ENCODE measurements around the gene FDPS.

DNA sequence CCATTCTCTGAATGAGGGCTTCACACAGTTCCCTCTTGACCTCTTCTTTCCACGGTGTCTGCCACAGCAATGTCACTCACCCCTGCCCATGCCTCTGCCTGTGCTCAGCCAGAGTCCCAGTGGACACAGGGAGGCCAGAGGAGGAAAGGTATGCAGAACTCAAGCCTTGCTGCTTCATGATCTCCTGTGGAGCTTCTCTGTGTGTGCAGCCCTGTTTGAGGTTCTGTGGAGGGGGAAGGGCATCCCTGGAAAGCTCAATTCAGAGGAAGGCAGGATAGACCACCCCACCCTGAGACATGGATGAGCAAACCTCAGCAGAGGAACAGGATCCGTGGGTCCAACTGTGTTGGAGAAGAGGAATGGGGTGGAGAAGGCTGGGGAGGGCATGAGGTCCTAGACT is 29.4 kb upstream of the FDPS start:
- TF ChIP-seq, protein P1, sequence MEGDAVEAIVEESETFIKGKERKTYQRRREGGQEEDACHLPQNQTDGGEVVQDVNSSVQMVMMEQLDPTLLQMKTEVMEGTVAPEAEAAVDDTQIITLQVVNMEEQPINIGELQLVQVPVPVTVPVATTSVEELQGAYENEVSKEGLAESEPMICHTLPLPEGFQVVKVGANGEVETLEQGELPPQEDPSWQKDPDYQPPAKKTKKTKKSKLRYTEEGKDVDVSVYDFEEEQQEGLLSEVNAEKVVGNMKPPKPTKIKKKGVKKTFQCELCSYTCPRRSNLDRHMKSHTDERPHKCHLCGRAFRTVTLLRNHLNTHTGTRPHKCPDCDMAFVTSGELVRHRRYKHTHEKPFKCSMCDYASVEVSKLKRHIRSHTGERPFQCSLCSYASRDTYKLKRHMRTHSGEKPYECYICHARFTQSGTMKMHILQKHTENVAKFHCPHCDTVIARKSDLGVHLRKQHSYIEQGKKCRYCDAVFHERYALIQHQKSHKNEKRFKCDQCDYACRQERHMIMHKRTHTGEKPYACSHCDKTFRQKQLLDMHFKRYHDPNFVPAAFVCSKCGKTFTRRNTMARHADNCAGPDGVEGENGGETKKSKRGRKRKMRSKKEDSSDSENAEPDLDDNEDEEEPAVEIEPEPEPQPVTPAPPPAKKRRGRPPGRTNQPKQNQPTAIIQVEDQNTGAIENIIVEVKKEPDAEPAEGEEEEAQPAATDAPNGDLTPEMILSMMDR (conservative IDR thresholded peaks at IDR 0.05; ENCODE audit: low read depth, low read length), result no peak
- TF ChIP-seq EZH2 (IDR thresholded peaks at IDR 0.05; ENCODE audit: borderline replicate concordance, low read depth, low read length, poor library complexity, severe bottlenecking), result no peak
